Upper lobe of left lung (tissue), 4 donors: Measurements from ENCODE around the gene MAGI2.

Source experiments
- EP300 ChIP-seq, 4 donors: sonication (generic); formaldehyde crosslinking; IDR thresholded peaks; one replicate each; pipeline ENCODE4 v1.5.1; 2017; ENCODE audit warnings: antibody characterized with exemption in 4 of 4, control low read depth in 2 of 4
- POLR2A ChIP-seq, 4 donors: fragments of 450-650 bp; IDR thresholded peaks; one replicate each; pipeline ENCODE4 v1.5.1; 2016 to 2017; ENCODE audit warnings: antibody characterized with exemption in 4 of 4, mild to moderate bottlenecking in 2 of 4
- POLR2AphosphoS5 ChIP-seq, 2 donors: sonication (generic); formaldehyde crosslinking; IDR thresholded peaks; one replicate each; pipeline ENCODE4 v1.5.1; 2017; ENCODE audit warnings: antibody characterized with exemption in 2 of 2
- TF ChIP-seq, protein P1 (sequence below), 6 experiments: fragments of 450-650 bp in 4 of 6; fragments of 200-600 bp in 2 of 6; sonication (generic) in 2 of 6; IDR thresholded peaks; one replicate each; pipeline ENCODE4 v1.5.1; 2016 to 2019; ENCODE audit warnings: antibody characterized with exemption in 6 of 6

DNA sequence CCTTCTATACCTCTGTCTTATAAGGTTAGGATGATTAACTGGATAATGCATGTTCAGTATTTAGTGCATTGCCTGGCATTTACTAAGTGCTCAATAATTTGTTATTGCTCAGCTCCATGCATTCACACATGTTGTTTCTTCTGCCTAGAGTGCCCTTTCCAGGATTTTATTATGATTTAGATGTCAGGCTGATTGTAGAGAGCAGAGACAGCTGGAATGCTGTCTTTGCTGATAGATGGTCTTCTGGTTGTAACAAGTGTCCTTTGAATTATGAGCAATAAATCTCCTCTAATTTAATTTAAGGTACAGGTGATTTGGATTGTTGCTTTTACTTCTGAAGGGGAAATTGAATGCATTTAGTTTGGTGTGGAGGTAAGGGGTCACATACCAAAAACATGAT is 548.0 kb downstream of the MAGI2 start:
- TF ChIP-seq, protein P1, sequence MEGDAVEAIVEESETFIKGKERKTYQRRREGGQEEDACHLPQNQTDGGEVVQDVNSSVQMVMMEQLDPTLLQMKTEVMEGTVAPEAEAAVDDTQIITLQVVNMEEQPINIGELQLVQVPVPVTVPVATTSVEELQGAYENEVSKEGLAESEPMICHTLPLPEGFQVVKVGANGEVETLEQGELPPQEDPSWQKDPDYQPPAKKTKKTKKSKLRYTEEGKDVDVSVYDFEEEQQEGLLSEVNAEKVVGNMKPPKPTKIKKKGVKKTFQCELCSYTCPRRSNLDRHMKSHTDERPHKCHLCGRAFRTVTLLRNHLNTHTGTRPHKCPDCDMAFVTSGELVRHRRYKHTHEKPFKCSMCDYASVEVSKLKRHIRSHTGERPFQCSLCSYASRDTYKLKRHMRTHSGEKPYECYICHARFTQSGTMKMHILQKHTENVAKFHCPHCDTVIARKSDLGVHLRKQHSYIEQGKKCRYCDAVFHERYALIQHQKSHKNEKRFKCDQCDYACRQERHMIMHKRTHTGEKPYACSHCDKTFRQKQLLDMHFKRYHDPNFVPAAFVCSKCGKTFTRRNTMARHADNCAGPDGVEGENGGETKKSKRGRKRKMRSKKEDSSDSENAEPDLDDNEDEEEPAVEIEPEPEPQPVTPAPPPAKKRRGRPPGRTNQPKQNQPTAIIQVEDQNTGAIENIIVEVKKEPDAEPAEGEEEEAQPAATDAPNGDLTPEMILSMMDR (IDR thresholded peaks at IDR 0.05) = no peak
- no peak for TF ChIP-seq POLR2A (IDR thresholded peaks at IDR 0.05)
- TF ChIP-seq EP300 (IDR thresholded peaks at IDR 0.05) = no peak
- no peak for TF ChIP-seq POLR2AphosphoS5 (IDR thresholded peaks at IDR 0.05)
